NOMO-1 treated with DMSO at 0.1 percent for 48 hours (cell line): ENCODE data around the gene CIAO3.

Experiments
- DNase-seq: peaks from one replicate; lab custom pipeline; 2025; ENCODE audit not compliant: unreplicated experiment; lab: John Stamatoyannopoulos, UW

The CIAO3 gene

GRCh38 chr16:725041-725376 is 15.8 kb downstream of the CIAO3 start:
- DNase-seq: no peak

DNA sequence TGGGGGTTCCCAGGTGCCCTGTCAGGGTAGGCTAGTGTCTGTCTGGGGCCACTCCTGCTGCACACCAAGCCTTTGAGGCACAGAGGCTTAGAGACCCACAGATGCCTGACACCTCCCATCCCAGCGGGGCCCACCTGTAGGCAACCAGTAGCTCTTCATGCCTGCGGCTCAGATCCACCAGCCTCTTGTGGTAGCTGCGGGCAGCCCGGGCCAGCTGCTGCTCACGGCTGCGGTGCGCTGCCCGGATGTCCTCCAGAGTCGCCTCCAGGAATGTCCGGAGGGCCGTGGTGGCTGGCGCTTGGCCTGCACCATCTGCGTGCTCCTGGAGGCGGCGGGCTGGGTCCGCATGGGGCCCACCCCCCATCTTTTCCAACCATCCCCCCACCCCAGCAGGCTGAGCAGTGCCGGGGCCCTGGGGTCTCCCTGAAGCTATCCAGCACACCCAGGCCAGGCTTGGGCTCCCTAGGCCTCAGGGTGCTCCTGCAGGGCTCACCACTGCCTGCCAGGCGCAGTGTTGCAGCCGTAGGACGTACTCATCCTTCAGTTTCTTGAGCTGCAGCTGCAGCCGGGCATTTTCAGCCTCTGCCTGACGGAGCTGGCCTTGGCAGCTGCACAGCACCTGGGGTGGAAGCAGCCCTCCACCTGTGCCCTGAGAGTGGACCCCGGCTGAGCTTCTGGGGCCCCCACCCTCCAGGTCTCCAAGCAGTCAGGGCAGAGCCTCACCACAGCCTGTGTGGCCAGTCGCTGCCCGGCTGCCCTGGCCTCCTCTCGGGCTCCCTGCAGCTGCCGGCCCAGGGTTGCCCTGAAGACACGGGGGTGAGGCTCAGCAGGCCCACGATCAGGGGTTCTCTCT is 16.4 kb downstream of the CIAO3 start:
- no peak for DNase-seq

DNA sequence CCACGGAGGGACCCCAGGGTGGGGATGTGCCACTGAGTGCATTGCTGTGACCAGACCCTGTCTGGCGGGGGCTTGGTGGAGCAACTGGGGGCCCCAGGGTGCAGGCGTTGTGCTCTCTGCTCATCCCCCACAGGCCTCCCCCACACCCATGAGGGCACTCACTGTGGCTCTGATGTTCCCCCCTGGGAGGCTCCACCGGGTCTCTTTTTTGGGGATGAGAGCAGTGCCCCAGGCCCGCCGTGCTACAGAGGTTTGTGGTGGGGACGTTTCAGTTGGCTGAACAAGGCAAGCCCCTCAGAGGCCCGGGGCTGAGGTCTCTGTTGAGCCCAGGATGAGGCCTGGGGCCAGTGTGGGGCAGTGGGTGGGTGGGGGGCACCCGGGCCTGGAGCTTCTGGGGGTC is 17.1 kb downstream of the CIAO3 start:
- no peak for DNase-seq

- no peak for DNase-seq
Observed at GRCh38 chr16:722835-723633, 17.8 kb downstream of the CIAO3 start.

- DNase-seq: no peak
Observed at GRCh38 chr16:721765-722540, 18.8 kb downstream of the CIAO3 start.

- DNase-seq: peak; percentile 81
Observed at GRCh38 chr16:720990-721764, 19.6 kb downstream of the CIAO3 start, which contains the start of gene ANTKMT. Gene ANTKMT, plus strand, starts transcription at chr16:721146. Its CDS starts 129 bp downstream, at chr16:721275.

DNA sequence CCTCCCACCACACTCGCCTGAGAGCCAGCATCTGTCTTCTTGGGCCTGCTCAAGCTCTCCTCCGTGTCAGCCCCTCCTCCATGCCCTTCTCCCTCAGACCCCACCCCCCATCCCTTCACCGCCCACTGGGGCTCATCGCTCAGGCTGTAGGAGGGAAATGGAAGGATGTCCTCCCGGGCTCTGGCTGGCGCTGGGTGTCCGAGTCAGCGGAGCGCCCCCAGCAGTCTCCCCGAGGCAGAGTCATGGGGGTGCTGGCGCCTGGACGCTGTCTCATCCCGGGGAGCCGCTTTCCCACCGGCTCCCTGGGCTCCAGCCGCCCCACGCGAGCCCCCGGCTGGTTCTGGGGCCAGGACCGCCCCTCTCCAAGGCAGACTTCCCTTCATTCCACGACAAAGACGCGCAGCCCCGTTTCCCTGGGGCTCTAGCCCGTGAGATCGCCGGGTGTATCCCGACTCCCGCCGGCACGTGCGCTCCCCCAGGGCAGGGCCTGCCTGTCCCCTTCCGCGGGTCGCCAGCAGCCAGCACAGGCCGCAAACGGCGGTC is 20.3 kb downstream of the CIAO3 start:
- DNase-seq: no peak

DNA sequence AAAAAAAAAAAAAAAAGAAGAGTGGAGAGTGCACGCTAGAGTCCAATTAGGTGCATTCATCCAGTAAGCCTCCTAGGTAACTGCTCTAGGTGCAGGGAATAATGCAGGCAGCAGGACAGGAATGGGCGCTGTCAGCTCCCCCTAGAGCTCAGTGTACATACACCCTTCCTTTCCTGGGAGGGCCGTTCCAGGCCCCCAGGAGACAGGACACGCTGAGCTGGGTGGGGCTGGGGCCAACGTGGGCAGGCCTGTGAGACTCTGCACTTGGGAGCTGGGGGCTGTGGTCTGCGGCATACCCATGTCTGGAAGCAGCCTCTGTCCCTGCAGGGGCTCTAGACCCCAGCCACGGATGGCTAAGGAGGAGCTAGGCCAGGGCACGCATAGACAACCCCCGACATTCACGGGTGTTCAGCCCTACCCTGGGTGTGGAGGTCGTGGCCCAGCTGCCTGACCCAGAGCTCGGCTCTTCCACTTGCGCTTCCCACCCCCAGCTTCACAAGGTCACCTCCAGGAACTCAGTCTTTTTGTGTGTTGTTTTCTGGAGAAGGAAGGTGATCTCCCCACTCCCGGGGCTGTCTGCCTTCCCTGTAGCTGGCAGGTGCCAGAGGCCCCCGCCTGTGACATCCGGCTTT is 20.9 kb downstream of the CIAO3 start:
- DNase-seq: no peak

DNA sequence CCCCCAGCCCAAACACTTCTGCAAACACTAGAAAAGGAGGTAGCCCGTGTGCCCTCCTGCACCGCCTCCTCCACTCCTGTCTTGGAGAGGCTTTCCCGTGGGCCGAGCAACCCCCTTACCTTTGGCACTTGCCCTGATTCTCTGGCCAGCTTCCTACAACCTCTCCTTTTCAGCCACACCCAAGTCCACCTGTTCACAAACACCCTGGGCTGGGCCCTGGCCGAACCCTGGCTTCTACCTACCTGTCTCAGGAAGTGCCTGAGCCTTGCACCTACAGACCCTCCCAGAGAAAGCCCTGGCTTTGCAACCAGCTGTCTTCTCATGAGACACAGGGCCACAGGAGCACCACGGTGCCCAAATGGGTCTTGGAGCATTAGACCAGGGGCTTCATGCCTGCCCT is 21.9 kb downstream of the CIAO3 start:
- no peak for DNase-seq

DNA sequence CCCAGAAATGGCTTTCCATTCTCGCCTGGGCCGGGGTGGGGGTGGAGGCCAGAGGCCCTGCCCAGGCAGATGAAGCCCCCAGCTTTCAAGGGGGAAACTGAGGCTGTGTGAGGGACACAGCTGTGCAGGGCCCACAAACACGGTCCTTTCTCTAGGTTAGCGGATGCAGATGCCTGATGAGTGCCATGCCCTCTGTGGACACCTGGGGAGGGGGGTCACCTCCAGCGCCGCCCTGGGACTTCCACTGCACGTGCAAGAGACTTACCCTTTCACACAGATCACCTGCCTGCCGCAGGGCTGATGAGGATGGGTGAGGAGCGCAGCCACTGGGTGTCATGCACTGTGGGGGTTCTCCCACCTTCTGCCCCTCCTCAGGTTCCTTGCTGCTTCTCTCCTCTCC is 22.4 kb downstream of the CIAO3 start:
- DNase-seq: no peak

- no peak for DNase-seq
Observed at GRCh38 chr16:717450-718245, 23.1 kb downstream of the CIAO3 start.

DNA sequence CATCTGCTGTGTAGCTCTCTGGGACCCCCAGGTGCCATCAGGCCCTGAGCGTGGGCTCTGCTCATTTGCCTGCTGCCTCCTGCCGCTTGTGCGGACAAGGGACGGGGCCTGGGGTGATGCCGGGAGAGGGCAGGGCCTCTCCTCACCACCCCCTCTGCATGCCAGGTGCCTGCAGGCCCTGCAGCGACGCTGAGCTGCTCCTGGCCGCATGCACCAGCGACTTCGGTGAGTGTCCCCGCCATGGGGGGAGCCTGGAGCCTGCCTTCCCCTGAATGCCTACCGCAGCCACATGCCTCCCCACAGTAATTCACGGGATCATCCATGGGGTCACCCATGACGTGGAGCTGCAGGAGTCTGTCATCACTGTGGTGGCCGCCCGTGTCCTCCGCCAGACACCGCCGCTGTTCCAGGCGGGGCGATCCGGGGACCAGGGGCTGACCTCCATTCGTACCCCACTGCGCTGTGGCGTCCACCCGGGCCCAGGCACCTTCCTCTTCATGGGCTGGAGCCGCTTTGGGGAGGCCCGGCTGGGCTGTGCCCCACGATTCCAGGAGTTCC is 23.9 kb downstream of the CIAO3 start:
- no peak for DNase-seq

GRCh38 chr16:716200-716568 is 24.6 kb downstream of the CIAO3 start:
- no peak for DNase-seq

- peak; percentile 17 for DNase-seq
Observed at GRCh38 chr16:715477-716199, 25.2 kb downstream of the CIAO3 start.

GRCh38 chr16:714558-715476 is 26.0 kb downstream of the CIAO3 start, which contains the start of gene METRN:
Gene METRN, plus strand, starts transcription at chr16:715118. Its CDS starts 172 bp downstream, at chr16:715290.
- peak; percentile 73 for DNase-seq

DNA sequence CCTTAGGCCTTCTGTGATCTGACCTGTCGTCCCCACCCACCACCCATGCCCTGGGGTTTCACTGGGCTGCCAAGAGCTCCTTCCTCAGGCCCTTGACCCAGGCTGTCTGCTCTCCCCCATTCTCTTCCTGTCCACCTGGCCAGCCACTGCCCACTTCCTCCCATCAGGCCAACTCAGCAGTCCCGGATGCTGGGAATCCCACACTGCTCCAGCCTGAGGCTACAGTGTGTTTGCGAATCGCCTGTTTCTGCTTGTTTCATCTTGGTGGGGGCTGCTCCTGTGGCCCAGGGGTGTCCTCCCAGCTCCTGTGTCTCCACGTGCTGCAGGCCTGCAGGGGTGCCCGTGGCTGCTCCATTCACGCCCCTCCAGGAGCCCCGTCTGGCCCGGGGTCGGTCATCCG is 26.7 kb downstream of the CIAO3 start:
- DNase-seq: no peak

DNA sequence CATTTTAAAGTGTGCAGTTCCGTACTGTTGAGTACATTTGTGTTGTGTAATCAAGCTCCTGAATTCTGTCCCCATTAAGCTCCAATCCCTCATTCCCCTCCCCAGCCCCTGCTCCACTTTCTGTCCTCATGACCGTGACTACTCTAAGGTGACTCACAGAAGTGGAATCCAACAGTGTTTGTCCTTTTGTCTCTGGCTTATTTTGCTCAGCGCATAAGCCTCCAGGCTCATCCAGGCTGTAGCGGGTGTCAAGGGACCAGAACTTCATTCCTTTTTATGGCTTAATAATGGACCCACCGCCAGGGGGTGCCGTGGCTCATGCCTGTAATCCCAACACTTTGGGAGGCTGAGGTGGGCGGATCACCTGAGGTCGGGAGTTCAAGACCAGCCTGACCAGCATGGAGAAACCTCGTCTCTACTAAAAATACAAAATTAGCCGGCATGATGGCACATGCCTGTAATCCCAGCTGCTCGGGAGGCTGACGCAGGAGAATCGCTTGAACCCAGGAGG is 28.0 kb downstream of the CIAO3 start:
- DNase-seq: peak; percentile 36
